Stimulated activated CD4-positive, alpha-beta T cell treated with anti-CD3 and anti-CD28 coated beads, Interleukin-1b, Interleukin-23, amount 100 ng/mL, for 24 hours (primary cell): ENCODE data around the gene TMEM119.

Experiments
- DNase-seq, 4 experiments: peaks; one replicate each; pipeline ENCODE4 v3.0.0-alpha.2; 2020; ENCODE audit warnings: low read depth in 4 of 4, low spot score in 1 of 4

TMEM119 gene

GRCh38 chr12:108597559-108598471 is at the start of gene TMEM119:
Gene TMEM119, minus strand, starts transcription at chr12:108598084. Its CDS starts 5,701 bp downstream, at chr12:108592383.
- DNase-seq: no peak

- DNase-seq: no peak
Observed at GRCh38 chr12:108646600-108647579, 49.0 kb upstream of the TMEM119 start.

GRCh38 chr12:108645686-108646599 is 48.1 kb upstream of the TMEM119 start:
- DNase-seq: no peak

- no peak for DNase-seq
Observed at GRCh38 chr12:108644811-108645120, 46.9 kb upstream of the TMEM119 start.

GRCh38 chr12:108643941-108644810 is 46.3 kb upstream of the TMEM119 start:
- no peak for DNase-seq

- no peak for DNase-seq
Observed at GRCh38 chr12:108642899-108643654, 45.2 kb upstream of the TMEM119 start.

GRCh38 chr12:108642269-108642870 is 44.5 kb upstream of the TMEM119 start:
- DNase-seq: no peak

- no peak for DNase-seq
Observed at GRCh38 chr12:108641446-108642268, 43.8 kb upstream of the TMEM119 start.

GRCh38 chr12:108640802-108641445 is 43.0 kb upstream of the TMEM119 start:
- no peak for DNase-seq

- no peak for DNase-seq
Observed at GRCh38 chr12:108638997-108639822, 41.3 kb upstream of the TMEM119 start.

- no peak for DNase-seq
Observed at GRCh38 chr12:108638141-108638827, 40.4 kb upstream of the TMEM119 start.

- DNase-seq: no peak
Observed at GRCh38 chr12:108637222-108637971, 39.5 kb upstream of the TMEM119 start.

GRCh38 chr12:108635997-108636808 is 38.3 kb upstream of the TMEM119 start:
- DNase-seq: no peak
